Stimulated activated CD4-positive, alpha-beta T cell treated with anti-CD3 and anti-CD28 coated beads, Interleukin-15, amount 100 ng/mL, for 24 hours (primary cell): Measurements from ENCODE around the gene ARL8B.
"Not testable (repeated sequence)": the region's sequence is repeated elsewhere in the genome, so short reads cannot be mapped to it uniquely, and the experiment has no call there.

ENCODE experiments used
- DNase-seq: peaks from one replicate; pipeline ENCODE4 v3.0.0-alpha.2; 2020

The ARL8B gene

DNA sequence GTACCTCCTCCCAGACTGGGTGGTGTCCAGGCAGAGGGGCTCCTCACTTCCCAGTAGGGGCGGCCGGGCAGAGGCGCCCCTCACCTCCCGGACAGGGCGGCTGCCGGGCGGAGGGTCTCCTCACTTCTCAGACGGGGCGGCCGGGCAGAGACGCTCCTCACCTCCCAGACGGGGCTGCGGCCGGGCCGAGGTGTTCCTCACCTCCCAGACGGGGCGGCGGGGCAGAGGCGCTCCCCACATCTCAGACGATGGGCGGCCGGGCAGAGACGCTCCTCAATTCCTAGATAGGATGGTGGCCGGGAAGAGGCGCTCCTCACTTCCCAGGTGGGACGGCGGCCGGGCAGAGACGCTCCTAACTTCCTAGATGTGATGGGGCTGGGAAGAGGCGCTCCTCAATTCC, 8.4 kb upstream of the ARL8B start:
- DNase-seq: not testable (repeated sequence)

DNA sequence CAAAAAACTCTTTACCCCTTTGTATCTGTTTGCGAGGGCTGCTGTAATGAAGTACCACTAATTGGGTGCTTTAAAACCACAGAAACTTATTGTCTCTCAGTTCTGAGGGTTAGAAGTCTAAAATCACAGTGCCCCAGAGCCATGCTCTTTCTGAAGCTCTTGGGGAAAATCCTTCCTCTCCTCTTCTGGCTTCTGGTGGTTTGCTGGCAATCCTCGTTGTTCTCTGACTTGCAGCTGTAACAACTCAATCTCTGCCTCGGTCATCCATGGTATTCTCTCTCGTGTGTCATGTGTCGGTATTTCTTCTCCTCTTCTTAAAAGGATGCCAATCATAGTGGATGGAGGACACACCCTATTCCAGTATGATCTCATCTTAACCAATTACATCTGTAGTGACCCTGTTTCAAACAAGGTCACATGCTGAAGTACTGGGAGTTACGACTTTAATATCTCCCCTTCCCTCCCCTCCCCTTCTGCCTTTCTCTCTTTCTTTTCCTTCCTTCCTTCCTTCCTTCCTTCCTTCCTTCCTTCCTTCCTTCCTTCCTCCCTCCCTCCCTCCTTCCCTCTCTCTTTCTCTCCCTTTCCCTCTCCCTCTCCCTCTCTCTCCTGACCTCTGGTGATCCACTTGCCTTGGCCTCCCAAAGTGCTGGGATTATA, 6.5 kb upstream of the ARL8B start:
- no peak for DNase-seq

DNA sequence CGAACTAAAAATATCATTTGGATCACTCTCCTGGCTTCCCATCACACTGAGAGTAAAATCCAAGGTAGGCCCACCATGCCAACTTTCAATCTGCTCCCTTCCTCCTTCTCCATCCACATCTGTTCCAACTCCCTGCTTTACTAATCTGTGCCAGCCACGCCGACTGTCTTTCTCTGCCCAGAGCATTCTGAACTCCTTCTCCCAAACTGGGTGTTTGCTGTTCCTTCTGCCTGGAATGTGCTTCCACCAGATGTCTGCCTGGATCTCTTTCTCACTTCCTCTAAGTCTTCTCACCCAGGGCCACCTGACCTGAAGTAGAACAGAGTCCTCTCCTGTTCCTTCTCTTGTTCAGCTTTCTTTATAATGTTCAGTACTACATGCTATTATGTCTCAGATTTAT, 5.6 kb upstream of the ARL8B start:
- DNase-seq: no peak

DNA sequence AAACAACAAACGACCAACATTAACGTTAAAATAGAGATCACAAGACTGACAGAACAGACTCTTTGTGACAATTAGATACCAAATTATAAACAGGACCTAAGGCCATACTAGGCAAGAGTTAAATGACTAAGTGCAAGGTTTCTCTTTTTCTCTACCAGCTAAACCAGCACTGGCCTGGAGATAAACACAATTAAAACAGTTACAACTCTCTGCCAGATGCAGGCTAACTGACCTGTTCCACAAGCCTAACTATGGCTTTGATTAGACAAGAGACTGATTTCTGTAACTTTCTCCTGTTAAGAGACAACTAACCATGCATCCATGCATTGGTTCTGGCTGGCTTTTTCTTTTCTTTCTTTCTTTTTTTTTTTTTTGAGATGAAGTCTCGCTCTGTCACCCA, 1.6 kb upstream of the ARL8B start:
- DNase-seq: no peak

DNA sequence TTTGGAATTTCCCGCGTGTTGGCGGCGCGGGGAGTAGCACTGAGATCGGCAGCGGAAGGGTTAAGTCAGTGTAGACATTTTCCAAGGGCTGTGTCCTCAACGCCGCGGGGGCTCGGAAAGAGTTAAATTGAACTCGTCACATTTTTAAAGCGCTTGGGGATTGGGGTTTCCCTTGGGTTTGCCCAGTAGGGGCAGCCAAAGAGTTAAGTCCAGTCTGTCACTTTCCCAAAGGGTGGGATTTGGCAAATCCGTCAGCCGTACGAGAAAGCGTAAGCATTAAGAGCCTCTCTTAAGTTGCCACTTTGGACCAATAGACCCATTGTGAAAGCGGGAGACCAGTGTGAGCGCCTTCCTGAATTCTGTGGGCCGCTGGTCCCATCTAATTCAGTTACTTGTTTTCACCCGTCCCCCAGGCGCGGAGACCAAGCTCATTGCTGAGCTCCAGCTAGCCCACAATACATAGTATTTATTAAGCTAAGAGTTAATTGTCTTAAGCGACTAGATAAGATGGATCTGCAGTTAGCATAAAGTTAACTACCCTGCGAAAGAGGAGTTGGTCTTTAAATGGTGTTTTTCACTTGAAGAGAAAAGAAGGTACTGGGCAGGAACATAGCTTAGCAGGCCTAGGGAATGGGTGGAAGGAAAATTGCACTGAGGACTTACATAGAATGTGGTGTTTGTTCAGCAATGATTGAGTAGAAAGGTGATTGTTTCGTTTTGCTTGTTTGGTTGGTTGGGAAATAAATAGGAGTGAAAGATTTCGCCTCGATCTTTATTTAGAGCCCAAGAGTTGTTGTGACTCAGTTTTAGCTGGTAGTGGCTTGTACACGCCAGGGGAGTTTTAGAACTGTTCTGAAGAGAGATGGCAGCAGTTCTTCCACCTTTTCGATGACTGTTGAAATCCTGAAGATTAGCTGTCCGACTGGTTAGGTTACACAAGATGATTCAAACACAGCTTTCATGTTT, 932 bp downstream of the ARL8B start:
- peak; percentile 39 for DNase-seq

DNA sequence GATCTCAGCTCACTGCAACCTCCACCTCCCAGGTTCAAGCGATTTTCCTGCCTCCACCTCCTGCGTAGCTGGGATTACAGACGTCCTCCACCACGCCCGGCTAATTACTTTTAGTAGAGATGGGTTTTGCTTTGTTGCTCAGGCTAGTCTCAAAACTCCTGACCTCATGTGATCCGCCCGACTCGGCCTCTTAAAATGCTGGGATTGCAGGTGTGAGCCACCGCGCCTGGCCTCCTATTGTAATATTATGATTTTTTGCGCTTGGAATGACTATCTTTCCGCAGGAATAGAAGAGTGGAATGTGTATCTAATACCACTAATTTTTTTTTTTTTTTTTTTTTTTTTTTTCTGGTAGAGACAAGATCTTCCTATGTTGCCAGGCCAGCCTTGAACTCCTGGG, 1.8 kb downstream of the ARL8B start:
- no peak for DNase-seq

DNA sequence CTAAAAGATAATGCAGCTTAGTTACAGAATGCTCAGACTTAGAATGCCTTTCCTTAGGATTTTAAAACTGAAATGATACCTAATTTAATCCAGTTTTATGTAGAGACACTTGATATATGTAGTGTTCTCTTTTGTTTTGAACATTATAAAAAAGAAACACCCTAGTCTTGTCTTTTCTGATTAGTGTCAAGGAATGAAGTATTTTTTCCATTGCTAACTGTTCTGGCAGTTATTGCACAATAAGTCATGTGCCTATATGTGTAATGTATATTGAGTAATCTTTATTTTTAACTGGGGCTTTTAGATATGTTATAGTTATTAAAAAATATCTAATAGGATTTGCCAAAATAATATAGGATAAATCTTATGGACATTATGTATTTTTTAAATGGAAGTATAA, 4.5 kb downstream of the ARL8B start:
- DNase-seq: no peak

DNA sequence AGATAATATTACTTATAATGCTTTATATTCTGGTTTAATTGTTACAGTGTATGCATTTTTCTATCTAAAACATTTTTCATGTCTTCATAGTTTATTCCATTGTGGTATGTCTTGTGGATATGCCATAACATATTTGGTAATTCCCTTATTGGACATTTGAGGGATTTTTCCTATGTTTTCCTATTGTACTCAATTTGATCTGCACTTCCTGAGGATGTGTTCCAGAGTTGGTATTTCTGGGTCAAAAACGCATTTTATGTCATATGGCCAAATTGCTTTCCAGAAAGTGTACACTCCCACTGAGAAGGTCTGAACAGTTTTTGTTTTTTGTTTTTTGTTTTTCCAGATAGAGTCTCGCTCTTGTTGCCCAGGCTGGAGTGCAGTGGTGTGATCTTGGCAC, 6.8 kb downstream of the ARL8B start:
- no peak for DNase-seq

DNA sequence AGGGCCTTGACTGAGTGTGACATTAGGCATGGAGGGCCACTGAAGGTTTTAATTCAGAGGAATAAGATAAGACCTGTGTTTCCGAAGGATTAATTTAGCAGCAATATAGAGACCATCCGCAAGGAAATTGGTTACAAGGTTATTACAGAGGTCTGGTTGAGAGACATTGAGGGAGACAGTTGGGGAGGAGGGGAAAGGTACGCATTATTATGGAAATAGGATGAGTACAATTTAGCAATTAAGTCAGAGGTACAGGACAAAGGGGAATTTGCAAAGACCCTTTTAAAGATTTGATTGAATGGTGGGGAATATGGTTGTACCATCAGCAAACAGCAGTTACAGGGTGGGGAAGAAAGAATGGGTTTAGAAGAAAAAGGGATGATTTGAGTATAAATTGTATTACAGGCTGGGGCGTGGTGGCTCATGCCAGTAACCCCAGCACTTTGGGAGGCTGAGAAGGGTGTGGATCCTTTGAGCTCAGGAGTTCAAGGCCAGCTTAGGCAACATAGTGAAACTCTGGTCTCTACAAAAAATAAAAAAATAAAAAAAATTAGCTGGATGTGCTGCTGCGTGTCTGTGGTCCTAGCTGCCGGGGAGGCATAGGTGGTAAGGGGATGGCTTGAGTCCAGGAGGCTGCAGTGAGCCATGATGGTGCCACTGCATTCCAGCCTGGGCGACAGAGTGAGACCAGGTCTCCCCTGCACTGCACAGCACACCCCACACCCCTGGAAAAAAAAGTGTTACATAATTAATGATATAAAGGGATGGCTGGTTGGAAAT, 11.3 kb downstream of the ARL8B start:
- no peak for DNase-seq

DNA sequence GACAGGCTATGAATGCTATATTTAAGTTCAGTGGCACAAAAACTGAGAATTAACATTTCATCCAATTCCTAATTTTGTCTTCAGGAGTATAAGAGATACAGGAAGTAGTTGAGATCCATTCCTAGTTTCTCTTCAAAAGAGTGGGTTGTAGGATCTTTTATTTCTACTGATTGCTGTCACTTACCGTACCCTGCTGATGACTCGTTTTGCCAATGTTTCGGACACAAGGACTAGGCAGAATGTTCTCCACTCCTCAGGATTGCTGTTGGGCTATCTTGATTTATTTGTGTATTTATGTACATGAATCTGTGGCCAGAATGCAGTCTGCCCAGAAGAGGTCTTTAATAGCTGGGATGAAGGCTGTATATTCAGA, 11.9 kb downstream of the ARL8B start:
- no peak for DNase-seq

DNA sequence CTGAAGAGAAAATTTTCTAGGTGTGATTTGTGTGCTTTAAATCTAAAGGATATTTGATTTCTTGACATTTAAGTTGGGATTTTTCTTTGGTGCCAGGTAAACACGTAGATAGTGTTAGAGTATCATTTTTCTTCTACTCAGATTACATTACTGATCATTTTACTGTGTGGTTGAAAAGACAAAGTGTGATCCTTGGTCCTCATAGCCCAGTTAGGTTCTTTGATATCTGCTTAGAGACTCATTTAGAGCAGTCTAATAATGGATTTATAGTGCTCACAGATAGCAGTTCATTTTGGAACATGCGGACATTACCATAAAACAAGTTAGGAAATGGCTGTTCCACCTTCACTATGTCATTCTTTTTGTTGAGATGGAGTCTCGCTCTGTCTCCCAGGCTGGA, 12.4 kb downstream of the ARL8B start:
- no peak for DNase-seq

DNA sequence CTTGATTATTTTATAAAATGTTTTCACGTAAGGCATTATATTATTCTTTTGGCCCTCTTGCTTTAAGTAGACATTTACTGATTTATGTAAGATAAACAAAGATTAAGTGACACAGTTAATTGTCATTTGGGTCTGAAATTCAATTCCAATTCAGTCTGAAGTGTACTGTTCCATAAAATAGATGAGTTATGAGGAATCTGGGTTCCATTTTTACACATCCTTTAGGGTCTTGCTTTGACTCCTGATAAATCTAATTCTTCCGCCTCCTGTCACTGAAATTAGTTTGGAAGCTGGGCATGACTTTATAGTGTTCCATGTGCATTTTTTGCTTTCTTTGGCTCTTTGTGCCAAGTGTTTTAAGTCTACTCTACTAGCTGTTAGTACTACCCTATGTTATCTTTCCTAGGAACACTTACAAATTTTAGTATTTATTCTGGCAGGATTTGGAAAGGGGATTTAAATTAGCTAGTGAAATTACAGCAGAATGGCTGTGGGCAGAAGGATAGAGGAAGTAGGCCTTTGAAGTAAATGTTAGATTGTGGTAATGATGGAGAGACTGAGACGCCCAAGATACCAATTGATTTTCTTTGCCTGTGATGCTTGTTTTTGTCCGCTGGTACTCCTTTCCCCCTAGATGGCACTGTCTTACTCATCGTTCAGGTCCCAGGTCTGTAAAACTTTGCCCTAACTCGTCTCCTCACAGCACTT, 14.3 kb downstream of the ARL8B start:
- DNase-seq: peak; percentile 15

DNA sequence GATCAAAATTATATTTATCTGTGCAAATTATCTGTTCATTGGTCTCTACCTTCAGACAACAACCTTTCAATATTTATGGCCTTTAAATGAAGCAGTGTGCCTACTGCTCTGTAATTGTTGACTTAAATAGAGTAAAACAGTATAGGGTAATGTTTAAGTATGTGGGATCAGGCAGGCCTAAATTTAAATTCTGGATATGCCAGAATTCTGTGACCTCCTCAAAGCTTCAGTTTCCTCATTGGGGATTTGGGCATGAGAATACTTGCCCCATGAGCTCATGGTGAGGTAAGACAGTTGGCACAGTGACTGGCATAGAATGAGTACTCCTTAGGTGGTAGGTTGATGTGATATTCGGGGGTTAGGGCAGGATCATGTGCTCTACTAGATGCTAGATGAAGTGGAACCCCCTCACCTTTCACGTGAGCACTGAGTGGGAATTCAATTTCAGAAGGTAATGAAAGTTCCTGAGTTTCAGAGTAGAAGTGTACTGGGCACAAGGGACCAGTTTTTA, 14.9 kb downstream of the ARL8B start:
- DNase-seq: no peak

DNA sequence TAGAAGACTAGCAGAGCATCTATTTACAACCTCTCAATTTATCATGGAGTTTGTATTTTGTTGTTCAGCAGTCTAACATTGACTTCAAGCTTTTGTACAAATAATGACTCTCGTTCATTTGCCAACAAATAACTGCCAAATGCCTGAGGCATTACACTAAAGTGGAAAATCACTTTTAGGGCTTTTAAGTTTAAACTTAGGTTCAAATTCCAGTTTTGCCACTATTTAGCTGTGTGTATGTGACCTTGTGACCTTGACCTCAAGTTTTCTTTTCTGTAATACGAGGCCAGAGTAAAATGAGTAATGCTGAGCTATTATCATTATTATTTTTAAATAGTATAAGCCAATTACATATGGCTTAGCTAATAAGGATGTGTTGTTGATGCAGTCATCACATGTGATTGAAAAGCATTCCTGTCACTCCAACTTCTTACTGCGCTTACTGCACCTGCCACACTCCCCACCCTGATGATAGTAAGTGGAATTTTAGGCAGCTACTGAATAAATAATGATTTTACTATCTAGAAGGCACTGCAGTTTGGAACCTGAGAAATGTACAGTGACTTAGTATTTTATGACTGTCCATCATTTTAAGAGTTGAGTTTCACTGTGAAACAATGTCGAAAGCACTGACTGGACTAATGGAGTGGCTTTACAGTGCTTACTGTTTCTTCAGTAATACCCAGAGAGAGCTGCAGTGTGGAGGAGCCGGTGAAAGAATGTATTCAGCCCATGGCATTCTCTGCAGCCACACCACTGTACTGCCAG, 16.3 kb downstream of the ARL8B start:
- DNase-seq: no peak

DNA sequence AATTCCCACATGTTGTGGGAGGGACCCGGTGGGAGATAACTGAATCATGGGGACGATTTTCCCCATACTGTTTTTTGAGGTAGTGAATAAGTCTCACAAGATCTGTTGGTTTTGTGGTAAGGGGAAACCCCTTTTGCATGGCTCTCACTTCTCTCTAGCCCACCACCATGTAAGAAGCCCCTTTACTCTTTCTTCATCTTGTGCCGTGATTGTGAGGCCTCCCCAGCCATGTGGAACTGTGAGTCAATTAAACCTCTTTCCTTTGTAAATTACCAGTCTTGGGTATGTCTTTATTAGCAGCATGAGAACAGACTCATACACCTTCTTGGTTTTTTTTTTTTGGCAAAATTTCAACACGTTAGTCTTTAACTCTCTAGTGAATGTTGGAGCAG, 18.1 kb downstream of the ARL8B start:
- DNase-seq: no peak

DNA sequence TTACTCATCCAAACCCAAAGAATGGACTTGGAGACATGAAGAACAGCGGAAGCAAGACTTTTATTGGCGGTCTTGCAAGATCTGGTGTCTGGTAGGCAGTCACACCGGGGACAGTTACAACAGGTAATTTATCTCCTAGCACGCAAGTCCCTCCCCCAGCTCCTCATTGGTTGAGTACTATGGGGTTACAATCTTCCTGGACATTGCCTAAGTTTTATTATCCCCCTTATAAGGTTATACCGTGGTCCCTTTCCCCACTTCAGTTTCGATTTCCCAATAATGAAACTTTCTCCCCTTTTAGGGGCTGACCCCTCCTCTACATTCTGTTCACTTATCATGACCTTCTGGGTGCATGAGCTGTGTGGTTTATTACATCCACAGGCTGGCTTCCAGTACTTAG, 18.7 kb downstream of the ARL8B start:
- DNase-seq: no peak

DNA sequence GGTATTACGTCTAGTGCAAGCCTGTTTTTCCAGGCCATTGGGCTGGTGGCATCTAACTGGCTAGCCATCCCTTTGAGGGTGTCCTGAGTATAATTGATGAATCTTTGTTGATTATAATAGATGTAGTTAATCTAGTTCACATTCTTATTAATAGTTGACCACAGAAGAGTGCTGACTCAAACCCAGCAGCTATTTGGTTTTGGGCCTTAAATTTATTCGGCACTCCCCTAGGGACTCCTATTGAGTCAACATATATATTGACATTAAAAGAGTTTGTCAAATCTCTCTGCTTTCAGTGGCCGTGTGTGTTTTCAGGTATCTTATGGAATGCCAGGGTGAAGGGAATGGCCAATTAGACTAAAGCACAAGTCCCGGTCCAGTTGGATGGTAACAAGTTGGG, 19.7 kb downstream of the ARL8B start:
- DNase-seq: no peak

DNA sequence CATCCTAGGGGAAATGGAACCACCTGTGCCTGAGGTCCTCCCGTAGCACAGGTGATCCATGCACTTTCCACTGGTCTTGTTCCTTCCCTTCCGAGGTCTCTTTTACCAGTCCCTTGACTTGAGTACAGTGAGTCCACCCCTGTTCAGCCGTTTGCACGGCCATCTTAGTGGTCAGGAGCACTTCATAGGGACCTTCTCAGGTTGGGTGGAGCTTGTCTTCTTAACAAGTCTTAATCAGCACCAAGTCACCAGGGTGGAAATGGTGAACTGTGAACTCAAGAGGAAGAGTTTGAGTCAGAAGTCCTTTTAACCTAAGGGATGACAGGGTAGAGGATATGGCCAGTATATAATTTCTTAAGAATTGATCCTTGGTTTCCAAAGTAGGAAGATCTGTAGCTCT, 21.4 kb downstream of the ARL8B start:
- DNase-seq: no peak

DNA sequence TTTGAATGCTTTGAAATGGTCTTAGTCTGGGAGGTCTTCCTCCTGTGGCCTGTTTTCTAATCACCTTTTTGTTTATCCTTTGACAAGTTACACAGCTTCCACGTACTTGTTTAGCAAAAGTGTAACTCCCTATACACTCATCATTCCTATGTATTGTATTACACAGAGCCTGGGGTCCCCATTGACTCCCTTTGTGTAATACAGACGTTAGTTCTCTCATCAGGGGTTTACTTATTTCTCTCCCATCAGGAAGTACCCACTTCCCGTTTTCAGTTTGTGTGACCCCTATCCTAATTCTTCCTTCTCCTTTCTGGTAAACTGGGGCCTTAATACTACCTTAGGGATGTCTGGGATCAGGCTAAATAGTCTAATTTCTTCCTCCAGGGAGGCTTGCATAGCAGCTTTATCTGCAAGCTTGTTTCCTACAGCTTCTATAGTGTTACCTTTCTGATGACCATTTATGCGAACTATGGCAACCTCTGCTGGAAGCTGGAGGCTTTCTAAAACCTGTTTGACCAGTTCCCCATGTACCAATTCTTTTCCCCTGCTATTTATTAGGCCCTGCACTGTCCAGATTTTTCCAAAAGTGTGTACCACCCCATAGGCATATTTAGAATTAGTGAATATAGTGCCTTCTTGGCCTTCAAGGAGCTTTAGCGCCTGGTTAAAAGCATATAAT, 22.4 kb downstream of the ARL8B start:
- DNase-seq: no peak

DNA sequence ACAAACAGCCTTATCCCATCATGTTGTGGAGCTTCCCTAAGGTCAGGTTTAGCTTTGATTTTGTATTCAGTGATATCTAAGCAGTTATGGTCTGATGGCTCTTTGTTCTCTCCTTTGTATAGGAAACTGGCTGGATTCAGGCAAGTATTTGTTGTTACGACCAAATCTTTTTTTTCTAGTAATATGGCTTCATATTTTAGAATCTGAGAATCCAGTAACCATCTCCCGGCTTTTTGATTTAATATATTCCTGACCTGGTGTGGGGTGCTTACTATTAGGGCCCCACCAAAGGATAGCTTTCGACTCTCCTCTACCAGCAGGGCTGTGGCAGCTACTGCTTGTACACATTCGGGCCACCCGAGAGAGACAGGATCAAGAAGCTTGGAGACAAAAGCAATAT, 23.0 kb downstream of the ARL8B start:
- no peak for DNase-seq

DNA sequence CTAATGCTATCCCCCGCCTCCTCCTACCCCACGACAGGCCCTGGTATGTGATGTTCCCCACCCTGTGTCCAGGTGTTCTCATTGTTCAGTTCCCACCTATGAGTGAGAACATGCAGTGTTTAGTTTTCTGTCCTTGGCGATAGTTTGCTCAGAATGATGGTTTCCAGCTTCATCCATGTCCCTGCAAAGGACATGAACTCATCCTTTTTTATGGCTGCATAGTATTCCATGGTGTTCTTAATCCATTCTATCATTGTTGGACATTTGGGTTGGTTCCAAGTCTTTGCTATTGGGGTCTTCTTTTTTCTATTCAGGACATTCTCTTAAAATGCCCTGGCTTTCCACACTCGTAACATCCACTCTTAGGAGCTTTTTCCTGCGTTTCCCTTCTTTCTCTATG, 25.1 kb downstream of the ARL8B start:
- DNase-seq: not testable (repeated sequence)
